Activated B cell treated with CpG ODN at 0.5 μM for 24 hours (primary cell): ENCODE measurements around the gene HCN2. TPM values are rescaled to one million over a fixed set of nuclear protein-coding genes. Genes with fewer than 3 reads are reported as not detected.
"Not testable (repeated sequence)": the region's sequence is repeated elsewhere in the genome, so short reads cannot be mapped to it uniquely, and the experiment has no call there.

Experiments
- ATAC-seq: fragments of 200-7000 bp; cut with Tn5 transposase; one replicate; pipeline ENCODE4 v1.10.0; 2021; ENCODE audit warnings: low read depth, mild to moderate bottlenecking, moderate library complexity
- CTCF ChIA-PET: fragments of 350-600 bp; sonication (Branson Sonifier 250); formaldehyde crosslinking; loops from one replicate; lab custom pipeline; 2021; ENCODE audit warnings: antibody characterized with exemption; lab: Charles Lee
- POLR2A ChIA-PET: fragments of 350-600 bp; sonication (Branson Sonifier 250); formaldehyde crosslinking; loops from one replicate; lab custom pipeline; 2021; ENCODE audit warnings: antibody characterized with exemption; lab: Charles Lee
- DNase-seq: peaks from one replicate; pipeline ENCODE4 v3.0.0; 2022
- H3K27ac Mint-ChIP-seq: one replicate; pipeline ENCODE4 v1.8.0; 2020; ENCODE audit warnings: mixed read lengths
- H3K27me3 Mint-ChIP-seq: one replicate; pipeline ENCODE4 v1.8.0; 2021; ENCODE audit warnings: mixed read lengths
- H3K36me3 Mint-ChIP-seq: one replicate; pipeline ENCODE4 v1.8.0; 2021; ENCODE audit warnings: low read depth, mixed read lengths
- H3K4me1 Mint-ChIP-seq: one replicate; pipeline ENCODE4 v1.8.0; 2021; ENCODE audit warnings: mixed read lengths
- H3K4me3 Mint-ChIP-seq: one replicate; pipeline ENCODE4 v1.8.0; 2020; ENCODE audit warnings: mild to moderate bottlenecking, mixed read lengths
- H3K9me3 Mint-ChIP-seq: one replicate; pipeline ENCODE4 v1.8.0; 2020; ENCODE audit warnings: mixed read lengths
- intact Hi-C: fragments of 100-400 bp; cut with micrococcal nuclease; formaldehyde crosslinking; loops from one replicate; pipeline ENCODE4 v1.15.1; 2024
- total RNA-seq: library from RNA; stranded (reverse); gene quantifications from 2 replicates; pipeline ENCODE4 v1.2.3, GENCODE V29; 2022
- TF ChIP-seq, protein P1 (sequence below): fragments of 200-600 bp; IDR thresholded peaks from one replicate; pipeline ENCODE4 v1.8.0; 2022; ENCODE audit warnings: antibody characterized with exemption, mild to moderate bottlenecking

HCN2 gene
- total RNA-seq, 1 donor from 2014 or later = 0.13 TPM

DNA sequence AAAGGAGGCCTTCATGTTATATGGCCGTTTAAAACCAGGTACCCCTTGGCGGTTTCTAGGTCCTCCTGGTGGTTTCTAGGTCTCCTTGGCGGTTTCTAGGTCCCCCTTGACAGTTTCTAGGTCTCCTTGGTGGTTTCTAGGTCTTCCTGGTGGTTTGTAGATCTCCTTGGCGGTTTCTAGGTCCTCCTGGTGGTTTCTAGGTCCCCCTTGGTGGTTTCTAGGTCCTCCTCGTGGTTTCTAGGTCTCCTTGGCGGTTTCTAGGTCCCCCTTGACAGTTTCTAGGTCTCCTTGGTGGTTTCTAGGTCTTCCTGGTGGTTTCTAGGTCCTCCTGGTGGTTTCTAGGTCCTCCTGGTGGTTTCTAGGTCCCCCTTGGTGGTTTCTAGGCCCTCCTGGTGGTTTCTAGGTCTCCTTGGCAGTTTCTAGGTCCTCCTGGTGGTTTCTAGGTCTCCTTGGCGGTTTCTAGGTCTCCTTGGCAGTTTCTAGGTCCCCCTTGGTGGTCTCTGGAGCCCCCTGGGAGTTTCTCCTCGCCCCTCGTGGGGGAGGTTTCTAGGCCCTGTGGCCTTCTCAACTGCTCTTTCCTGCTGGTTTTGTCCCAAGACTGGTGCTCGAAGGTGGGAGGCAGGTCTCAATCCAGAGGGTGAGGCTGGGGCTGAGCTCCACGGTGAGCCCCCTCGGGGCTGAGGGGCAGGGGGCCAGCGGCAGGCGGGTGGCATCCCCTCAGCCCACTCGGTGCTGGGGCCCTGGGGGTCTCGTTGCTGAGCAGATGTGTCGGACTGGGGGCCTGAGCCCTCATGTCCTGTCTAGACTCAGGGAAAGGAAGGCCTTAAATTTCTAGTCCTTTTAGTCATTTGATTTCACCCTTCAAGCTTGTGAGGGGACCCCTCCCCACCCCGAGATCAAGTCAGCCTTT, 8.0 kb downstream of the HCN2 start:
- DNase-seq = no peak
- CTCF ChIA-PET = interaction anchor here (0.7 kb wide), 1 partner anchor 85 kb away, joined by 3 read pairs; no protein-coding TSS in a partner anchor
- intact Hi-C loops = no loop called here
- Mint-ChIP-seq H3K4me3 (no peak overlapping the region), H3K4me1 (peaks cover 3% of the 10 kb centered on the region), H3K36me3 (no peaks in the 10 kb centered on the region), H3K9me3 (no peaks in the 10 kb centered on the region), H3K27me3 (peaks cover 6% of the 10 kb centered on the region), H3K27ac (no peak overlapping the region)
- no peak for ATAC-seq
- POLR2A ChIA-PET = no interaction called here
- TF ChIP-seq, protein P1, sequence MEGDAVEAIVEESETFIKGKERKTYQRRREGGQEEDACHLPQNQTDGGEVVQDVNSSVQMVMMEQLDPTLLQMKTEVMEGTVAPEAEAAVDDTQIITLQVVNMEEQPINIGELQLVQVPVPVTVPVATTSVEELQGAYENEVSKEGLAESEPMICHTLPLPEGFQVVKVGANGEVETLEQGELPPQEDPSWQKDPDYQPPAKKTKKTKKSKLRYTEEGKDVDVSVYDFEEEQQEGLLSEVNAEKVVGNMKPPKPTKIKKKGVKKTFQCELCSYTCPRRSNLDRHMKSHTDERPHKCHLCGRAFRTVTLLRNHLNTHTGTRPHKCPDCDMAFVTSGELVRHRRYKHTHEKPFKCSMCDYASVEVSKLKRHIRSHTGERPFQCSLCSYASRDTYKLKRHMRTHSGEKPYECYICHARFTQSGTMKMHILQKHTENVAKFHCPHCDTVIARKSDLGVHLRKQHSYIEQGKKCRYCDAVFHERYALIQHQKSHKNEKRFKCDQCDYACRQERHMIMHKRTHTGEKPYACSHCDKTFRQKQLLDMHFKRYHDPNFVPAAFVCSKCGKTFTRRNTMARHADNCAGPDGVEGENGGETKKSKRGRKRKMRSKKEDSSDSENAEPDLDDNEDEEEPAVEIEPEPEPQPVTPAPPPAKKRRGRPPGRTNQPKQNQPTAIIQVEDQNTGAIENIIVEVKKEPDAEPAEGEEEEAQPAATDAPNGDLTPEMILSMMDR = no peak

DNA sequence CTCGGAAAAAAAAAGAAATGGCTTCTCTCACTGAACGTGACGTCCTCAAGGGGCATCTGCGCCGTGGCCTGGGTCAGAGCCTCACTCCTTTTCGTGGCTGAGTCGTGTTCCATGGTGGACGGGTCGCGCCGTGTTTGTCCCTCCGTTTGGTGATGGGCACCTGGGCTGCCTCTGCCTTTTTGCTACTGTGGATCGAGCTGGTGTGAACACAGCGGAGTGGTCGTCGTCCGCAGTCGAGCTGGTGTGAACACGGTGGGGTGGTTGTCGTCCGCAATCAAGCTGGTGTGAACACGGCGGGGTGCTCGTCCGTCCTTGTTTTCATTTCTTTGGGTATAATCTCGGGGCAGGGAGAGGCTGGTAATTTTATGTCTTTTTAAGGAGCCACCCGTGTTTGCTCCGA, 11.6 kb downstream of the HCN2 start:
- ChIA-PET CTCF (no interaction called here), POLR2A (no interaction called here)
- DNase-seq (no peak), ATAC-seq (no peak)
- Mint-ChIP-seq H3K27ac (no peak overlapping the region), H3K9me3 (no peaks in the 10 kb centered on the region), H3K4me1 (peaks cover 2% of the 10 kb centered on the region), H3K36me3 (no peaks in the 10 kb centered on the region), H3K27me3 (no peaks in the 10 kb centered on the region), H3K4me3 (no peak overlapping the region)
- intact Hi-C loops = no loop called here
- TF ChIP-seq, protein P1 = no peak

DNA sequence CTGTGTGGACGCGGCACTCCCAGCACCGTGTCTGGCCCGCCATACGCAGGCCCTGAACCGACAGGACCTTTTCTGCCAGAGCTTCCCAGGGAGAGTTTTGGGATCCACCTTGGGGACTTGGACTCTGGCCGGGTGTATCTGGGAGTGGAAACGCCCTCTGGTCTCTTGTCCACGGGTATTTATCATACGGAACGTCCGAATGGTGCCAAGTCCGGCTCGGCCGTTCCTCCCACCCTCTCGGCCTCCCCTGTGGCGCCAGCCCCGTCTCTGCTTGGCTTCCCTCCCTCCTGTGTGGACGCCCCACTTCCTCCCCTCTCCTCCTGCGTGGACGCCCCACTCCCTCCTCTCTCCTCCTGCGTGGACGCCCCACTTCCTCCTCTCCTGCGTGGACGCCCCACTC, 12.1 kb downstream of the HCN2 start:
- no peaks in the 10 kb centered on the region for H3K36me3 Mint-ChIP-seq
- POLR2A ChIA-PET = no interaction called here
- DNase-seq = no peak
- no peak overlapping the region for H3K27ac Mint-ChIP-seq
- TF ChIP-seq, protein P1 = no peak
- CTCF ChIA-PET = no interaction called here
- H3K4me1 Mint-ChIP-seq = peaks cover 2% of the 10 kb centered on the region
- H3K4me3 Mint-ChIP-seq = no peak overlapping the region
- ATAC-seq = no peak
- intact Hi-C loops = no loop called here
- no peaks in the 10 kb centered on the region for H3K27me3 Mint-ChIP-seq
- H3K9me3 Mint-ChIP-seq = no peaks in the 10 kb centered on the region

DNA sequence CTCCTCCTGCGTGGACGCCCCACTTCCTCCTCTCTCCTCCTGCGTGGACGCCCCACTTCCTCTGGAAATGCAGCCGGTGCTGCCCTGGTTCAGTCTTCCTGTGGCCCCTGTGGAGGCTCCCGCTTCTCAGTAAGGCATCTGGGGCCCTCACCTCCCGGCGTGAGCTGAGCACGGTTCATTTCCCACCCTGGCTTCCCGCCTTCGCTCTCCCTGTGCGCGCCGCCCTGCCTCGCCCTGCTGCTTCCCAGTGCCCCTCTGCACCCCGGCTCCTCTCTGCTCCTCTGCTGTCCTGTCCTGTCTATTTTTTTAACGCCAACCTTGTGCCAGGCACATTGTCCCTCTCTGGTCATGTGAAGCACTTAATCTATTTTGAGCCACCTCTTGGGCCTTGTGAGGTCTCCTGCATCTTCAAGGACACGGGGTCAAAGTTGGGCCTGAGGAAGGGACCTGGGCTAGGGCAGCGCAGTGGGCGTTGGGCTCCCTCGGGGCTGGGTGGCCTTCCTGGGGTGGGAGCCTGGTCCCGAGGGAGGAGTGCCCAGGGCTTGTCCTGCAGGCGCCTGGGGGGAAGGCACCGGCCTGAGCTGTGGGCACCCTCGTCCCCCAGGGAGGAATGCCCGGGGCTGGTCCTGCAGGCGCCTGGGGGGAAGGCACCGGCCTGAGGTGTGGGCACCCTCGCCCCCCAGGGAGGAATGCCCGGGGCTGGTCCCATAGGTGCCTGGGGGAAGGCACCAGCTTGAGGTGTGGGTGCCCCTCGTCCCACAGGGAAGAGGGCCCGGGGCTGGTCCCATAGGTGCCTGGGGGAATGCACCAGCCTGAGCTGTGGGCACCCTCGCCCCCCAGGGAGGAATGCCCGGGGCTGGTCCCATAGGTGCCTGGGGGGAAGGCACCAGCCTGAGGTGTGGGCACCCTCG, 13.0 kb downstream of the HCN2 start:
- H3K4me1 Mint-ChIP-seq = peaks cover 2% of the 10 kb centered on the region
- intact Hi-C loops = no loop called here
- TF ChIP-seq, protein P1 = no peak
- no peaks in the 10 kb centered on the region for H3K9me3 Mint-ChIP-seq
- no peak for DNase-seq
- no peak for ATAC-seq
- no peak overlapping the region for H3K4me3 Mint-ChIP-seq
- H3K36me3 Mint-ChIP-seq = no peaks in the 10 kb centered on the region
- no peaks in the 10 kb centered on the region for H3K27me3 Mint-ChIP-seq
- POLR2A ChIA-PET = no interaction called here
- H3K27ac Mint-ChIP-seq = no peak overlapping the region
- CTCF ChIA-PET = no interaction called here

DNA sequence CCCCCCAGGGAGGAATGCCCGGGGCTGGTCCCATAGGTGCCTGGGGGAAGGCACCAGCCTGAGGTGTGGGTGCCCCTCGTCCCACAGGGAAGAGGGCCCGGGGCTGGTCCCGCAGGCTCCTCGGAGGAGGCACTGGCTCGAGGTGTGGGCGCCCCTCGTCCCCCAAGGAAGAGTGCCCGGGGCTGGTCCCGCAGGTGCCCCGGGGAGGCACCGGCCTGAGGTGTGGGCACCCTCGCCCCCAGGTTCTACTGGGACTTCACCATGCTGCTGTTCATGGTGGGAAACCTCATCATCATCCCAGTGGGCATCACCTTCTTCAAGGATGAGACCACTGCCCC, 13.6 kb downstream of the HCN2 start:
- H3K27me3 Mint-ChIP-seq, H3K36me3 Mint-ChIP-seq, POLR2A ChIA-PET, intact Hi-C loops, H3K9me3 Mint-ChIP-seq, H3K4me3 Mint-ChIP-seq, ATAC-seq, DNase-seq, H3K27ac Mint-ChIP-seq, H3K4me1 Mint-ChIP-seq, CTCF ChIA-PET: not testable (repeated sequence)

DNA sequence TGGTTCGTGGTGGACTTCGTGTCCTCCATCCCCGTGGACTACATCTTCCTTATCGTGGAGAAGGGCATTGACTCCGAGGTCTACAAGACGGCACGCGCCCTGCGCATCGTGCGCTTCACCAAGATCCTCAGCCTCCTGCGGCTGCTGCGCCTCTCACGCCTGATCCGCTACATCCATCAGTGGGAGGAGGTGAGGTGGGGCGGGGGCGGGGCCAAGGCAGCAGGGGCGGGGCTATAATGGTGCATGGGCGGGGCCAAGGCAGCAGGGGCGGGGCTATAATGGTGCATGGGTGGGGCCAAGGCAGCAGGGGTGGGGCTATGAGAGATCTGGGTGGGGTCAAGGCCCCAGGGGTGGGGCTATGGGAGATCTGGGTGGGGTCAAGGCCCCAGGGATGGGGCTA, 14.1 kb downstream of the HCN2 start:
- peak; percentile 55 for ATAC-seq

More for the DNA sequence above, 14.1 kb downstream of the HCN2 start:
- H3K9me3 Mint-ChIP-seq, CTCF ChIA-PET, POLR2A ChIA-PET, H3K27ac Mint-ChIP-seq, H3K4me1 Mint-ChIP-seq, intact Hi-C loops, H3K36me3 Mint-ChIP-seq, H3K27me3 Mint-ChIP-seq, DNase-seq, H3K4me3 Mint-ChIP-seq: not testable (repeated sequence)
